Mucosa of descending colon (tissue), 3 donors: ENCODE results near the gene HAX1. TPM values are rescaled to one million over a fixed set of nuclear protein-coding genes. Genes with fewer than 3 reads are reported as not detected.
"Not testable (repeated sequence)": the region's sequence is repeated elsewhere in the genome, so short reads cannot be mapped to it uniquely, and the experiment has no call there.

Experiments
- ATAC-seq: fragments of 200-7000 bp; cut with Tn5 transposase; one replicate; pipeline ENCODE4 v1.9.1; 2020; ENCODE audit warnings: mild to moderate bottlenecking, moderate library complexity
- DNase-seq, 3 donors: peaks; one replicate each; pipeline ENCODE4 v3.0.0-alpha.2; 2020
- H3K36me3 ChIP-seq: fragments of 200-600 bp; one replicate; pipeline ENCODE4 v1.8.0; 2021; ENCODE audit warnings: low read depth, mild to moderate bottlenecking
- H3K4me1 ChIP-seq: fragments of 200-600 bp; one replicate; pipeline ENCODE4 v1.8.0; 2021; ENCODE audit warnings: low read depth, mild to moderate bottlenecking
- H3K4me3 ChIP-seq: fragments of 200-600 bp; one replicate; pipeline ENCODE4 v1.8.0; 2021; ENCODE audit warnings: mild to moderate bottlenecking
- H3K9me3 ChIP-seq: fragments of 200-600 bp; one replicate; pipeline ENCODE4 v1.8.0; 2021; ENCODE audit warnings: mild to moderate bottlenecking
- CTCF ChIP-seq: fragments of 200-600 bp; IDR thresholded peaks from one replicate; pipeline ENCODE4 v1.8.0; 2022; ENCODE audit warnings: antibody characterized with exemption, mild to moderate bottlenecking
- intact Hi-C, 2 donors: fragments of 100-400 bp; cut with DNase I in 1 of 2; cut with micrococcal nuclease in 1 of 2; formaldehyde crosslinking; loops; one replicate each; pipeline versions ENCODE4 v1.11.0 to v1.11.1; 2022; cut with DNase I, micrococcal nuclease
- total RNA-seq, 3 donors: library from RNA; stranded (reverse); fragmentation: NEBNext Ultra II Directional in 2 of 3; extraction: Animal tissue kit (Norgen Biotek cat#: 25700) in 2 of 3; gene quantifications; one replicate each; pipeline versions ENCODE4 v1.2.1 to v1.2.4, GENCODE V29; 2021 to 2023
- donor health status: DM: no; HTN: no; CAD: no; lungs with moderate emphysema.
- donor health status: DM: no; HTN: no; CAD: no.
- donor health status: DM: no; HTN: yes; CAD: no.

The HAX1 gene
- total RNA-seq, 3 donors from 2014 or later, result 60.8 to 66.3 (median 64.5) TPM

GRCh38 chr1:154304664-154305337 lies 32.4 kb downstream of the HAX1 start:
- Histone ChIP-seq H3K4me3 (no peak overlapping the region), H3K9me3 (no peaks in the 10 kb centered on the region), H3K36me3 (no peaks in the 10 kb centered on the region), H3K4me1 (no peaks in the 10 kb centered on the region)
- no peak for TF ChIP-seq CTCF
- DNase-seq, result no peak
- no peak for ATAC-seq
- intact Hi-C loops, result no loop called here

GRCh38 chr1:154306151-154306550 lies 33.7 kb downstream of the HAX1 start:
- TF ChIP-seq CTCF, result no peak
- H3K9me3 ChIP-seq, result no peaks in the 10 kb centered on the region
- intact Hi-C loops, result no loop called here
- no peaks in the 10 kb centered on the region for H3K4me1 ChIP-seq
- no peak overlapping the region for H3K4me3 ChIP-seq
- no peaks in the 10 kb centered on the region for H3K36me3 ChIP-seq
- DNase-seq (no peak), ATAC-seq (no peak)

GRCh38 chr1:154307670-154308270 lies 35.3 kb downstream of the HAX1 start:
- H3K36me3 ChIP-seq, intact Hi-C loops, H3K4me1 ChIP-seq, H3K9me3 ChIP-seq, H3K4me3 ChIP-seq, DNase-seq, ATAC-seq: not testable (repeated sequence)

- H3K4me3 ChIP-seq, H3K36me3 ChIP-seq, DNase-seq, H3K4me1 ChIP-seq, ATAC-seq, H3K9me3 ChIP-seq, intact Hi-C loops: not testable (repeated sequence)
Measured at GRCh38 chr1:154309136-154309535, 36.7 kb downstream of the HAX1 start.

- intact Hi-C loops, H3K4me1 ChIP-seq, H3K36me3 ChIP-seq, H3K4me3 ChIP-seq, ATAC-seq, DNase-seq, H3K9me3 ChIP-seq: not testable (repeated sequence)
Measured at GRCh38 chr1:154312229-154313065, 40.0 kb downstream of the HAX1 start.

- ATAC-seq, result no peak
- Histone ChIP-seq H3K9me3 (peaks cover 7% of the 10 kb centered on the region), H3K4me3 (no peak overlapping the region), H3K36me3 (no peaks in the 10 kb centered on the region), H3K4me1 (no peaks in the 10 kb centered on the region)
- no peak for TF ChIP-seq CTCF
- intact Hi-C loops, result no loop called here
- no peak for DNase-seq
Measured at GRCh38 chr1:154313066-154313356, 40.6 kb downstream of the HAX1 start.

- H3K36me3 ChIP-seq, intact Hi-C loops, ATAC-seq, H3K9me3 ChIP-seq, H3K4me3 ChIP-seq, H3K4me1 ChIP-seq, DNase-seq: not testable (repeated sequence)
Measured at GRCh38 chr1:154314226-154314625, 41.8 kb downstream of the HAX1 start.
